Left lobe of liver (tissue), 2 donors: ENCODE data around the gene TDG. TPM values are rescaled to one million over a fixed set of nuclear protein-coding genes. Genes with fewer than 3 reads are reported as not detected.

Source experiments
- ATAC-seq: fragments of 200-7000 bp; cut with Tn5 transposase; one replicate; pipeline ENCODE4 v1.9.1; 2020; ENCODE audit warnings: mild to moderate bottlenecking, moderate library complexity
- DNase-seq: peaks from one replicate; pipeline ENCODE4 v3.0.0-alpha.2; 2020; ENCODE audit warnings: low spot score
- total RNA-seq: library from RNA; stranded (reverse); gene quantifications from one replicate; pipeline ENCODE4 v1.2.1, GENCODE V29; 2021
- donor health status: DM: no; HTN: no; CAD: no; lungs with moderate emphysema.
- donor health status: DM: no; HTN: yes; CAD: no.

TDG gene
- total RNA-seq, 1 donor from 2014 or later, result 7.0 TPM

DNA sequence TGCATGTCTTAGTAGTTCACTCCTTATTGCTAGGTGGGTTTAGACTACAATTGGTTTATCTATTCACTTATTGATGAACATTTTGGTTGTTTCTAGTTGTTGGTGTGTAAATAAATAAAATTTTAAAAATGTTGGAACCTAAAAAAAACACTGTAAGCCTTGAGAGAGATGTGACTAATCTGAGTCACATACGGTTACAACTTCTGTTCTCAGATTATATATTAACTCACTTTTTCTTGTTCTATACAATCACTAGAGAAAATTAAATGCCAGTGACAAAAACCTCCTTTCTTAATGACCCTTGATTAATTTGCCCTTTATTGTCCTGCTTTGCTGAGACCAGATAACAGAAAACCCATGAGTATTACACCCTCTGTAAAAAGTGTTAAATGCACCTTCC, 7.1 kb upstream of the TDG start:
- ATAC-seq (no peak), DNase-seq (no peak)

GRCh38 chr12:103960616-103961227, 5.0 kb upstream of the TDG start:
- DNase-seq, result no peak
- no peak for ATAC-seq

DNA sequence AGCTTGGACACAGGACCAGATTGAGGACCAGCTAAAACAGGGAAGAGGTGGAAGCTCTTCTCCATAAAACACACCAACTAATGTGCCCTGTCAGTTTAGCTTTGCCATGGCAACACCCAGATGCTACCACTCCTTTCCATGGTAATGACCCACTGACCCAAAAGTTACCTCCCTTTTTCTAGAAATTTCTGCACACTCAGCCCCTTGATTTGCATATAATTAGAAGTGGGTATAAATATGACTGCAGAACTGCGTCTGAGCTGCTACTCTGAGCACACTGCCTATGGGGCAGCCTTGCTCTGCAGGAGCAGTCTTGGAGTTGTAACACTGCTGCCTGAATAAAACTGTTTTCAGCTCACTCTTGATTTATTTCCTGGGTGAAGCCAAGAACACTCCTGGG, 3.2 kb upstream of the TDG start:
- ATAC-seq (no peak), DNase-seq (no peak)

GRCh38 chr12:103964805-103965204, 867 bp upstream of the TDG start:
- no peak for DNase-seq
- ATAC-seq, result no peak

DNA sequence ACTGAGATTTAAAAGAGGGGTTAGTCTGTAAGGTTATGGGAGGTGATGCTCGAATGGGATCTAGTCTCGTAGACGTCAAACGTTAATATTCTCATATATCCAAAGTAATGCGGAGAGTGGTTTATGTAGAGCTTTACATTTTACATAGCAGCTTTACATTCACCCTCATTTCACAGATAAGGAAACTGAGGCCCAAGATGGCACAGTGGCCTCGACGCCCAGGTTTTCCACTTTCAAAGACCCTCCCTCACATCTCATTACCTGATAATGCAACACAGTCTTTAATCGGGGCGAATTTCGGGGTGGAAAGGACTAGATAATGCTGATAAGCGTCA, 450 bp upstream of the TDG start:
- ATAC-seq (no peak), DNase-seq (no peak)

DNA sequence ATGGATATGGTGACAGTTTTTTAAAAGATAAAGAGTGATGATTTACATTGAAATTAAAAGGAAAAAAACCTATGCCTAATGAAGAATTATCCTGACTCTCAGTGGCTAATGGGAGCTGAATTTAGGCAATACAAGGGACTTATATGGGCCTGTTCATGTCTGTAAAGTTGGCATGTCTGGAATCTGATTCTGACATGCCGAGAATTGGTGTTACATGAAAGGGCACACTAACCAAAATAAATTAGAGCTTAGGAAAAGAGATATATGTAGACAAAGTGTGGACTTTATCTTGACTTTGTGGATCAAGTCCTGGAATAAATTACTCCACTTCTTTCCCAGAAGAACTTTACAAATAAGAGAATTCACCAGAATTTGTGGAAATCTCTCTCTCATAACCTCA, 1.1 kb downstream of the TDG start:
- DNase-seq (no peak), ATAC-seq (no peak)

GRCh38 chr12:103969391-103969790, 3.7 kb downstream of the TDG start:
- DNase-seq (no peak), ATAC-seq (no peak)

DNA sequence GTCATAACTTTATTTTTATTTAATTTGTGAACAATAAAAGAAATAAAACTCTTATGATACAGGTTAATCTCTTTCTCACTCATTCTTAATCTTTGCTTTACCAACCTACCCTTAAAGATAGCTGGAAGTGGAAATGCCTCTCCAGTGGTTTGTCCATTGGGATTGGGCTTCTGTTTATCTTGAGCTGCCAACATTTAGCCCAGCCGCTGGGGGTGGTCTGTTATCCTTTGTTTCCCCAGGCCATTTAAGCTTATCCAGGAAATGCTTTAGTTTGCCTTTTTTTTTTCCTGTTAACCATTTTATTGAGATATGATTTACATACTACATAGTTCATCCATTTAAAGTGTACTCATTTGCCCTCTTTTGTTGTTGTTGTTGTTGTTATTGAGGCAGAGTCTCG, 8.2 kb downstream of the TDG start:
- no peak for ATAC-seq
- DNase-seq, result no peak

DNA sequence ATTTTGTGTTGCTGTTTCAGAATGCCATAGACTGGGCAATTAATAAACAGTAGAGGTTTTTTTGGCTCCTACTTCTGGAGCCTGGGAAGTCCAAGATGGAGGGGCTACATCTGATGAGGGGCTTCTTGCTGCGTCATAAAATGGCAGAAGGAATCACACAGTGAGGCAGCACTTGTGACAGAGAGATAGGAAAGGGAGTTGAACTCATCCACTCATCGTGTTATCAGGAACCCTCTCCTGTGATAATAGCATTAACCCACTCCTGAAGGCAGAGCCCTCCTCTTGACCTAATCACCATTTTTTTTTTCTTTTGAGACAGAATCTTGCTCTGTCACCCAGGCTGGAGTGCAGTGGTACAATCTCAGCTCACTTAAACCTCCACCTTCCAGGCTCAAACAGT, 9.7 kb downstream of the TDG start:
- DNase-seq (no peak), ATAC-seq (no peak)

GRCh38 chr12:103978384-103978982, 12.8 kb downstream of the TDG start:
- DNase-seq (no peak), ATAC-seq (no peak)

DNA sequence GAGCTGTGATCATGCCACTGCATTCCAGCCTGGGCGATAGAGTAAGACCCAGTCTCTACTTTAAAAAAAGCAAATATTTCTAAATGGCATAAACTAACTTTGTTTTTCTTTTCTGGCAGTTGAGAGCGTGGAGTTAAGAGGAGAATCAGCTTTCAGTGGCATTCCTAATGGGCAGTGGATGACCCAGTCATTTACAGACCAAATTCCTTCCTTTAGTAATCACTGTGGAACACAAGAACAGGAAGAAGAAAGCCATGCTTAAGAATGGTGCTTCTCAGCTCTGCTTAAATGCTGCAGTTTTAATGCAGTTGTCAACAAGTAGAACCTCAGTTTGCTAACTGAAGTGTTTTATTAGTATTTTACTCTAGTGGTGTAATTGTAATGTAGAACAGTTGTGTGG, 21.2 kb downstream of the TDG start:
- no peak for DNase-seq
- no peak for ATAC-seq

DNA sequence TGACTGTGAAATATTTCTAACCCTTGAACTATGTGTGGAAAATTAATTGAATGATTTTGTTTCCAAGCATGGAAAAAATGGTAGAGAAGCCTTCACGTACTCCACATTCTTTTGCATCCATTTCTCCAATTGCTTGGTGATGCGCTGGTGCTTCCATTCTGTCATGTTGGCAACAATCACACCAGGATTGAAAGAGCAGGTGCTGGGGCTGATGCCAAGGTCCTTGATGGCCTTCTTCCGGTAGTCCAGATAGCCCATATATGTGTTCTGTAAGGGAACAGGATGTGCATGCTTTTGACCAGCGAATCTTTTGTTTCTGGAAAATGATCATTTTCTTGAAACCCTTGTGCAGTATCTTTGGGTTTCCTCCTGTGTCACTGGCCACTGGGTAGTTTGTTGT, 28.6 kb downstream of the TDG start:
- ATAC-seq, result no peak
- no peak for DNase-seq

- DNase-seq (no peak), ATAC-seq (no peak)
These were observed 30.9 kb downstream of the TDG start for GRCh38 chr12:103996595-103996994.

DNA sequence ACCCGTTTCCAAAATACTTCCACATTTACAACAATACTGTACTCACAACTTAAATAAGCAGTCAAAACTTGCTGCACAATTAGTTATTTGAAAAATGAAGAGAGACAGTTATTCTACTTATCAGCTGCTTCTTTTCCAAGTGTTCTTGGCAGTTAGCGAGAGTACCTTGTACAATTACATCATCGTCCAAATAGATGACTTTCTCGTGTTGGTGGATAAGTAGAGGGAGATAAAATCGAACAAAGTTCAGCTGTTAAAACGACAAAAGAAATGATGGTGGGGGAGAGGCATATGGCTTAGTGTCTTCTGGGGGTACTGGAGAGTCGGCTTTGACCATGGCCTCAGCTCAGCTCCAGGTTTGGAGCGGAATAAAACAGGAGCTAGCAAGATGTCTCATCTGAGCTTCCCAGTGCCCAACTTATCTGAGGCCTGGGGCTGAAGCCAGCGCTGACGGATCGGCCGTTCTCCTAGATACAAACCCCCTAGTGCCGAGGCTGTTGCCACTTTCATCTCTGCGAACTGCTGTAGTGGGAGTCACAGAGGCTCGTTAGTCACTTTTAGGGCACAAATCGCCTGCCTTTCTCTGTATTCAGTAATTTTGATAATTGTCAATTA, 31.7 kb downstream of the TDG start:
- ATAC-seq, result peak; percentile 56
- DNase-seq, result no peak

- no peak for ATAC-seq
- DNase-seq, result no peak
These were observed 33.3 kb downstream of the TDG start for GRCh38 chr12:103998976-103999375.

- ATAC-seq, result no peak
- no peak for DNase-seq
These were observed 35.2 kb downstream of the TDG start for GRCh38 chr12:104000807-104001434.

GRCh38 chr12:104002686-104003085, 37.0 kb downstream of the TDG start:
- DNase-seq (no peak), ATAC-seq (no peak)

DNA sequence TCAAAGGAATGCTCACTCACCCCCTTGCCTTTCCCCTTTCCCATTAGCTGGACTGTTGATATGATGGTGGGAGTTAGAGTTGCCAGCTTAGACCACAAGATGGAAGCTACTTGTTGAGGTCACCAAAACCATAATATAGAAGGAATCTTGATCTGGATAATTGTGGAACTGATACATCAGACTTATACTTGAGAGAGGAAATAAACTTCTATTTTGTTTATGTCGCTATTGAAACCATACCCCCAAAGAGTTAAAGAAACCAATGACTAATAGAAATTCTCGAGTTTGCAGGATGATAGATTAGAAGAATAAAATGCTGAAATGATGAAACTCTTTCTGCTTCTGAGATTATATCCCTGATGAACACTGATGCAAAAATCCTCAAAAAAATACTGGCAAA, 37.9 kb downstream of the TDG start:
- DNase-seq (no peak), ATAC-seq (no peak)

DNA sequence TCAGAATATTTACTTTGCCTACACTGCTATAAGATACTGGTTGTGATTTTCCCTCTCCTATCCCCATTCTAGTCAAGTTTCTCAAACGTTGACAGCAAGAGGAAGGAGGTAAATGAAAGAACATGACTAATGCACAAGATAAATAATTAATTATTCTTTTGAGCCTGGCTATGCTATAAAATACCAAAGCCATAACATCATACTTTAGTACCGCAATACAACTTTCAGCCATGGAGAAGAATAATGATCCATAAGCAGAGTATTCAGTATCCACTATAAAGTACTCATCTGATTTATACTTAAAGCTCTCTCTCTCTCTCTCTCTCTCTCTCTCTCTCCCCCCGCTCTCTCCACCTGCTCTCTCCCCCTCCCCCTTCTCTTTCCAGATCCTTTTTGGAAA, 41.3 kb downstream of the TDG start:
- ATAC-seq (no peak), DNase-seq (no peak)

- no peak for DNase-seq
- no peak for ATAC-seq
These were observed 44.4 kb downstream of the TDG start for GRCh38 chr12:104010121-104010520.

- ATAC-seq, result no peak
- no peak for DNase-seq
These were observed 45.0 kb downstream of the TDG start for GRCh38 chr12:104010606-104011169.

- no peak for DNase-seq
- no peak for ATAC-seq
These were observed 45.6 kb downstream of the TDG start for GRCh38 chr12:104011253-104011652.
